Measurements from ENCODE around the gene TSNAXIP1.

DNA sequence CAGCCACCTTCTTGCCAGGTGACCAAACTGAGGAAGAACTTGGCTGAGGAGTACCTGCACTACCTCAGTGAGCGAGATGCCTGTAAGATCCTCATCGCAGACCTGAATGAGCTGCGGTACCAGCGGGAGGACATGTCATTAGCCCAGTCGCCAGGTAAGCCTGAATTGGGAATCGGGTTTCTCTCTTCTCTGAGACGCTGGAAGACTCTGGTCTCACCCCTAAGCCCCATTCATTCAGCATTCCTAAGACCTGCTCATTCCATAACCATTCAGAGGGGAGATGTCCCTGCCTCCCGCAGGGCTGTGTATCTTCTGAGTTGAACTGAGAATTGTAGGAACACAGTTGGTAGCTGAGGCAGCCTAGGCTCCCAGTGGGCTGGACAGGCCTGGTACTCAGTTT, 18.4 kb downstream of the TSNAXIP1 start:
- no peak for TF ChIP-seq POLR2A (IDR thresholded peaks at IDR 0.05)
- TF ChIP-seq, protein P1, sequence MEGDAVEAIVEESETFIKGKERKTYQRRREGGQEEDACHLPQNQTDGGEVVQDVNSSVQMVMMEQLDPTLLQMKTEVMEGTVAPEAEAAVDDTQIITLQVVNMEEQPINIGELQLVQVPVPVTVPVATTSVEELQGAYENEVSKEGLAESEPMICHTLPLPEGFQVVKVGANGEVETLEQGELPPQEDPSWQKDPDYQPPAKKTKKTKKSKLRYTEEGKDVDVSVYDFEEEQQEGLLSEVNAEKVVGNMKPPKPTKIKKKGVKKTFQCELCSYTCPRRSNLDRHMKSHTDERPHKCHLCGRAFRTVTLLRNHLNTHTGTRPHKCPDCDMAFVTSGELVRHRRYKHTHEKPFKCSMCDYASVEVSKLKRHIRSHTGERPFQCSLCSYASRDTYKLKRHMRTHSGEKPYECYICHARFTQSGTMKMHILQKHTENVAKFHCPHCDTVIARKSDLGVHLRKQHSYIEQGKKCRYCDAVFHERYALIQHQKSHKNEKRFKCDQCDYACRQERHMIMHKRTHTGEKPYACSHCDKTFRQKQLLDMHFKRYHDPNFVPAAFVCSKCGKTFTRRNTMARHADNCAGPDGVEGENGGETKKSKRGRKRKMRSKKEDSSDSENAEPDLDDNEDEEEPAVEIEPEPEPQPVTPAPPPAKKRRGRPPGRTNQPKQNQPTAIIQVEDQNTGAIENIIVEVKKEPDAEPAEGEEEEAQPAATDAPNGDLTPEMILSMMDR (IDR thresholded peaks at IDR 0.05) = no peak

Data from esophagus squamous epithelium (tissue), 4 donors.